ENCODE measurements around the gene LSR.

The LSR gene

DNA sequence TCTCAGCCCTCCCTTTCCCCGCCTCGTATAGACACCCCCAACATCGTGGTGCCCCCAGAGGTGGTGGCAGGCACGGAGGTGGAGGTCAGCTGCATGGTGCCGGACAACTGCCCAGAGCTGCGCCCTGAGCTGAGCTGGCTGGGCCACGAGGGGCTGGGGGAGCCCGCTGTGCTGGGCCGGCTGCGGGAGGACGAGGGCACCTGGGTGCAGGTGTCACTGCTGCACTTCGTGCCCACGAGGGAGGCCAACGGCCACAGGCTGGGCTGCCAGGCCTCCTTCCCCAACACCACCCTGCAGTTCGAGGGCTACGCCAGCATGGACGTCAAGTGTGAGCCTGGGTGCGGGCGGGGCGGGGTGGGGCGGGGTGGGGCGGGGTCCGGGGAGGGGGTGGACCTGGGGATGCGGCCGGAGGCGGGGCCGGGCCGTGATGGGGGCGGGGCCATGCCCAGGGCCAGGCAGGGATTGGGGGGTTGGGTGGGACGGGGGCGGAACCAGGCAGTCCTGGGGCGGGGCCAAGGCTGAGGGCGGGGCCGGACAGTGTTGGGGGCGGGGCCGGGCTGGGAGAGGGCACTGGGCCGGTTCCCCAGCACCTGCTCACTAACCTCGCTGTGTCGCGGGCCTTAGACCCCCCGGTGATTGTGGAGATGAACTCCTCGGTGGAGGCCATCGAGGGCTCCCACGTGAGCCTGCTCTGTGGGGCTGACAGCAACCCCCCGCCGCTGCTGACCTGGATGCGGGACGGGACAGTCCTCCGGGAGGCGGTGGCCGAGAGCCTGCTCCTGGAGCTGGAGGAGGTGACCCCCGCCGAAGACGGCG, 50.9 kb downstream of the LSR start:
- no peaks in the 10 kb centered on the region for H3K9me3 ChIP-seq (ENCODE audit: insufficient read depth, low read depth, low read length)
- 0 out of 2 replicates have a peak, but pooled peaks cover 3% of the 10 kb centered on the region for H3K4me1 ChIP-seq (ENCODE audit: insufficient read depth, low read length)
- no peak overlapping the region for H3K4me3 ChIP-seq (ENCODE audit: low read length)
- no peaks in the 10 kb centered on the region for H3K27me3 ChIP-seq (ENCODE audit: insufficient read depth, low read length)
- no peak overlapping the region for H3K27ac ChIP-seq (ENCODE audit: low read depth, low read length)
- H3K9ac ChIP-seq (ENCODE audit: low read depth, low read length) = no peak overlapping the region
- WGBS = 91% methylated on average over 53 of the region's 55 CpGs
- no peaks in the 10 kb centered on the region for H3K36me3 ChIP-seq (ENCODE audit: insufficient read depth, low read length)

DNA sequence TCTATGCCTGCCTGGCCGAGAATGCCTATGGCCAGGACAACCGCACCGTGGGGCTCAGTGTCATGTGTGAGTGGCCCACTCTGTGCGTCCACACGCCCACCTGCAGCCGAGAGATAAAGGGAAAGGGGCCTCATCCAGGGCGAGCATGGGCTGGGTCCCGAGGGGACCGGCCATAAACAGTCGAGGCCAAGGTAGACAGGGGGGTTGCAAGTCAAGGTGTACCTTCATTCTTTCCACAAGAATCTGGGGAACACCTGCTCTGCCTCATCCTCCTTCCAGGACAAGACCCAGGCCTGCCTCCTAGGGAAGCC, 51.5 kb downstream of the LSR start:
- WGBS = 92% methylated on average over 10 of the region's 10 CpGs
- H3K27me3 ChIP-seq (ENCODE audit: insufficient read depth, low read length) = no peaks in the 10 kb centered on the region
- no peak overlapping the region for H3K9ac ChIP-seq (ENCODE audit: low read depth, low read length)
- H3K9me3 ChIP-seq (ENCODE audit: insufficient read depth, low read depth, low read length) = no peaks in the 10 kb centered on the region
- H3K4me1 ChIP-seq (ENCODE audit: insufficient read depth, low read length) = 0 out of 2 replicates have a peak, but pooled peaks cover under 1% of the 10 kb centered on the region
- no peak overlapping the region for H3K27ac ChIP-seq (ENCODE audit: low read depth, low read length)
- H3K36me3 ChIP-seq (ENCODE audit: insufficient read depth, low read length) = no peaks in the 10 kb centered on the region
- H3K4me3 ChIP-seq (ENCODE audit: low read length) = no peak overlapping the region

DNA sequence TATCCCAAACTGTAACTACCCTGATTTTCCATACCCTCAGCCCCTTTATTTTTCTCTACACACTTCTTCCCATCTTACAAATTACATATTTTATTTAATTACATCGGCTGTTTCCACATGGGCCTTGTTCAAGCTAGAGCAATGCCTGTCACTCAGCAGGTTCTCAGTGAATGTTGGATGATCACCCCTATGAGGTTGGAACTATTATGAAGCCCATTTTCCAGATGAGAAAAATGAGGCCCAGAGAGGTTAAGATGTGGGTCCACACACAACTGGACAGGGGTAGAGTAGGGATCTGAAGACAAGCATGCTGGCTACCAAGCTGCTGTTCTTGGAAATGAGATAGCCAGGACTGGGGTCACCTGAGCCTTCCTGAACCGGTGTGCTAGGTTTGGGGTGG, 53.2 kb downstream of the LSR start:
- 90% methylated on average over 2 of the region's 2 CpGs for WGBS
- Histone ChIP-seq H3K9me3 (ENCODE audit: insufficient read depth, low read depth, low read length) (no peaks in the 10 kb centered on the region), H3K9ac (ENCODE audit: low read depth, low read length) (no peak overlapping the region), H3K27me3 (ENCODE audit: insufficient read depth, low read length) (no peaks in the 10 kb centered on the region), H3K4me3 (ENCODE audit: low read length) (no peak overlapping the region), H3K36me3 (ENCODE audit: insufficient read depth, low read length) (no peaks in the 10 kb centered on the region), H3K4me1 (ENCODE audit: insufficient read depth, low read length) (no peaks in the 10 kb centered on the region), H3K27ac (ENCODE audit: low read depth, low read length) (no peak overlapping the region)

DNA sequence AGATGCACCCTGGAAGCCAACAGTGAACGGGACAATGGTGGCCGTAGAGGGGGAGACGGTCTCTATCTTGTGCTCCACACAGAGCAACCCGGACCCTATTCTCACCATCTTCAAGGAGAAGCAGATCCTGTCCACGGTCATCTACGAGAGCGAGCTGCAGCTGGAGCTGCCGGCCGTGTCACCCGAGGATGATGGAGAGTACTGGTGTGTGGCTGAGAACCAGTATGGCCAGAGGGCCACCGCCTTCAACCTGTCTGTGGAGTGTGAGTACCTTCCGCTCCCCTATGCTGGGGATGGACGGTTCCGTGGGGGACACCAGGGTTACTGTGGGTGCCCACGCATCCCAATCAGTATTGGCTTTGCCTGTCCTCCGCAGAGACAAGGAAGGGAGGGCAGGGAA, 53.6 kb downstream of the LSR start:
- Histone ChIP-seq H3K9ac (ENCODE audit: low read depth, low read length) (no peak overlapping the region), H3K27ac (ENCODE audit: low read depth, low read length) (no peak overlapping the region), H3K4me1 (ENCODE audit: insufficient read depth, low read length) (no peaks in the 10 kb centered on the region), H3K4me3 (ENCODE audit: low read length) (no peak overlapping the region), H3K9me3 (ENCODE audit: insufficient read depth, low read depth, low read length) (no peaks in the 10 kb centered on the region), H3K36me3 (ENCODE audit: insufficient read depth, low read length) (no peaks in the 10 kb centered on the region), H3K27me3 (ENCODE audit: insufficient read depth, low read length) (no peaks in the 10 kb centered on the region)
- 87% methylated on average over 16 of the region's 16 CpGs for WGBS

DNA sequence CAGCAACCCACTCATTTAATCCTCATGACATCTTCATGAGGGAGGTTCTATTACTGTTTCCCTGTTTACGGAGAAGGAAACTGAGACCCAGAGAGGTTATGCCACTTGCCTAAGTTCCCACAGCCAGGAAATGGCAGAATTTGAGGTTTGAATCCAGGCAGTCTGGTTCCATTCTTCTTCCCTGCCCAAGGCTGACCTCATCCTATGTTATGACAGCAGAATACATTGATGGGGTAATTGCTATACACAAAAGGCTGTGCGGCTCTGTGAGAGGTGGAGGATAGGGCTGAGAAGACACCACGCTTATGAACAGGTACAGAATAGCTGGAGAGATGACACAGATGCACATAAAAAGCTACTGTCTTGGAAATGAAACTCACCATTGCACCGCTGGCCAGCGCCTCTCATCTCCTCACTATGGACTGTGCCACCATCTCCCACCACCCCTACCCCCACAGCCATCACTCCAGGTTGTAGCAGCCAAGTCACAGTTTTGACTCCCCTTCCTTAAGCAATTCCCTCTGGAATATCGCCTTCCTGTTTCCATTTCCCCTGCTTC, 54.6 kb downstream of the LSR start:
- no peak overlapping the region for H3K9ac ChIP-seq (ENCODE audit: low read depth, low read length)
- H3K4me3 ChIP-seq (ENCODE audit: low read length) = no peak overlapping the region
- WGBS = 93% methylated on average over 6 of the region's 6 CpGs
- no peaks in the 10 kb centered on the region for H3K27me3 ChIP-seq (ENCODE audit: insufficient read depth, low read length)
- H3K9me3 ChIP-seq (ENCODE audit: insufficient read depth, low read depth, low read length) = no peaks in the 10 kb centered on the region
- H3K27ac ChIP-seq (ENCODE audit: low read depth, low read length) = no peak overlapping the region
- H3K36me3 ChIP-seq (ENCODE audit: insufficient read depth, low read length) = no peaks in the 10 kb centered on the region
- no peaks in the 10 kb centered on the region for H3K4me1 ChIP-seq (ENCODE audit: insufficient read depth, low read length)

DNA sequence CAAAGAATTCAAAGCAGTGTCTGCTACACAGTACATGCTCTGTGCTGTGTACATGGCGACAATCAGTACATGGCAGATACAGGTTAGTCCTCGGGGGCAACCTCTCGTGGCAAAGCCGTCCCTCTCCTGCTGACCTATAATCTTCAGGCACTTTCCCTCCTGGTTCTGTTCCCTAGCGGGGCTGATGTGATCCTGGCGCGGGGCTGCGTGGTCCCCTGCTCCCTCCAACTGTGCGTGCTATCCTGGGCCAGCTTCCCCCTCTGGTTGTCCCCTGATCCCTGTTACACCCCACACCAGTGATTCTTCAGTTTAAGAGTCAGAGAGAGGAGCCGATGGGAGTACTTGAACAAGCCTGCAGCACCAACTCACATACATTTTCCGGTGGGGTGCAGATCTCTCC, 55.2 kb downstream of the LSR start:
- H3K27me3 ChIP-seq (ENCODE audit: insufficient read depth, low read length) = no peaks in the 10 kb centered on the region
- no peaks in the 10 kb centered on the region for H3K9me3 ChIP-seq (ENCODE audit: insufficient read depth, low read depth, low read length)
- no peak overlapping the region for H3K4me3 ChIP-seq (ENCODE audit: low read length)
- H3K4me1 ChIP-seq (ENCODE audit: insufficient read depth, low read length) = no peaks in the 10 kb centered on the region
- 86% methylated on average over 11 of the region's 11 CpGs for WGBS
- no peaks in the 10 kb centered on the region for H3K36me3 ChIP-seq (ENCODE audit: insufficient read depth, low read length)
- no peak overlapping the region for H3K27ac ChIP-seq (ENCODE audit: low read depth, low read length)
- no peak overlapping the region for H3K9ac ChIP-seq (ENCODE audit: low read depth, low read length)

DNA sequence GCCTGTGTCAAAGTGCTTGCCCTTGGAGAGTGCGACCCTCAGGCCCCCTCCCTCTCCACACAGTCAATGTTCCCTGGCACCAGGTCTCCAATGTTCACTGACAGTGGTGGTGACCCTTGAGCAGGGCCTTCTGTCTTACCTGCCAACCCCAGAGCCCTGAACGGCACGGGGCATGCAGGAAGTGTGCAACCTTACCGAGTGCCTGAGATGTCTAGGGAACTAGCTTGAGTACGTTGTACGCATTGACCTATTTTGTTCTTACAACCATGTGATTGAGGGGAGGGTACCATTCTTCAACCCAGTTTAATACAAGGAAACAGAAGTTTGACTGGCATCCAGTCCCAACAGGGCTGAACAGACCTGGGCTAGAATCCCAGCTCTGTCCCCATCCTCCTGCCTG, 56.4 kb downstream of the LSR start:
- H3K9ac ChIP-seq (ENCODE audit: low read depth, low read length) = no peak overlapping the region
- no peak overlapping the region for H3K27ac ChIP-seq (ENCODE audit: low read depth, low read length)
- no peak overlapping the region for H3K4me3 ChIP-seq (ENCODE audit: low read length)
- no peaks in the 10 kb centered on the region for H3K36me3 ChIP-seq (ENCODE audit: insufficient read depth, low read length)
- H3K4me1 ChIP-seq (ENCODE audit: insufficient read depth, low read length) = no peaks in the 10 kb centered on the region
- H3K27me3 ChIP-seq (ENCODE audit: insufficient read depth, low read length) = no peaks in the 10 kb centered on the region
- no peaks in the 10 kb centered on the region for H3K9me3 ChIP-seq (ENCODE audit: insufficient read depth, low read depth, low read length)
- WGBS = 93% methylated on average over 6 of the region's 6 CpGs

DNA sequence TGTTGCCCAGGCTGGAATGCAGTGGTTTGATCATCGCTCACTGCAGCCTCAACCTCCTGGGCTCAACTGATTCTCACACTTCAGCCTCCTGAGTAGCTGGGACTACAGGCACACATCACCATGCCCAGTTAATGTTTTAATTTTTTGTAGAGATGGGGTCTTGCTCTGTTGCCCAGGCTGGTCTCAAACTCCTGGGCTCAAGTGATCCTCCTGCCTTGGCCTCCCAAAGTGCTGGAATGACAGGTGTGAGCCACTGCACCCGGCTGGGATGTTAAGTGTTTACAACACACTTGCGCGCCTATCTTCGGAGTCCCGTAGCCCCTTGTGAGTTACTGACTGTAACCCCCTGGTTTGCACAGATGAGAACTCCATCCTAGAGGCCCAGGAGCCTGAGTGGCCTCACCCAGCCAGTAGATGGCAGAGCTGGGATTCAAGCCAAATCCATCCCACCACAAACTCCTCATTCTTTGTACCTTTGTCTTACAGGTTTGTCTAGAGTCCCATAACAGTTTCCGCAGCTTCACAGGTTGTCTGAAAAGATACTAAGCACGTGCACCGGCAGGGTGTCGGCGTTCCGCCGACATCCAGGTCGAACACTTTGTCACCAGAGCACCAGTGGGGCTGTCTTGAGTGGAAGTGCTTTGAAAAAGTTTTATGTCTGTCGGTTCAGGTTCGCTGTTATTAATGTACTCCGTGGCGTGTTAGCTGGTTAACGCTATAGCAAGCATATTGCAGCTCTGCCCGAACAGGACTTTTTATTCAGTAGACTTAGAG, 57.9 kb downstream of the LSR start:
- H3K36me3 ChIP-seq (ENCODE audit: insufficient read depth, low read length) = no peaks in the 10 kb centered on the region
- no peak overlapping the region for H3K27ac ChIP-seq (ENCODE audit: low read depth, low read length)
- no peak overlapping the region for H3K4me3 ChIP-seq (ENCODE audit: low read length)
- no peaks in the 10 kb centered on the region for H3K9me3 ChIP-seq (ENCODE audit: insufficient read depth, low read depth, low read length)
- H3K9ac ChIP-seq (ENCODE audit: low read depth, low read length) = no peak overlapping the region
- no peaks in the 10 kb centered on the region for H3K27me3 ChIP-seq (ENCODE audit: insufficient read depth, low read length)
- WGBS = 91% methylated on average over 20 of the region's 20 CpGs
- no peaks in the 10 kb centered on the region for H3K4me1 ChIP-seq (ENCODE audit: insufficient read depth, low read length)

DNA sequence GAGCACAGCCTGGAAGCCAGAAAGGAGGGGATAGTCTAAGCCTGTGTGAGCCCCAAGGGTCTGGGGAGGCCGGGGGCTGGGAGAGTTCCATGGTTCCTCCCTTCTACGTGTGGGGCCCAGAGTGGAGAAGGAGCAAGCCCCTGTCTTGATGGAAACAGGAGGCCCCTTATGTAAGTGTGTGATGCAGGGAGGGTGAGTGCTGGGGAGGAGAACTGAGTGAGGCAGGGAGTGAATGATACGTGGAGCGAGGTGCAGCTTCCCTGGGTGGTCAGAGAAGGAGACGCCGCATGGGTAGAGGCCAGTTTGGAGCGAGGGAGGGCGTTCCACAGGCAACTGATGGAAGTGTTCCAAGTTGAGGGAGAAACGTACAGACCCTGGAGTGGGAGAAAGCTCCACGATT, 59.1 kb downstream of the LSR start:
- Histone ChIP-seq H3K27ac (ENCODE audit: low read depth, low read length) (no peak overlapping the region), H3K4me3 (ENCODE audit: low read length) (no peak overlapping the region), H3K9me3 (ENCODE audit: insufficient read depth, low read depth, low read length) (no peaks in the 10 kb centered on the region), H3K27me3 (ENCODE audit: insufficient read depth, low read length) (no peaks in the 10 kb centered on the region), H3K9ac (ENCODE audit: low read depth, low read length) (no peak overlapping the region), H3K36me3 (ENCODE audit: insufficient read depth, low read length) (no peaks in the 10 kb centered on the region), H3K4me1 (ENCODE audit: insufficient read depth, low read length) (no peaks in the 10 kb centered on the region)
- 86% methylated on average over 10 of the region's 10 CpGs for WGBS

DNA sequence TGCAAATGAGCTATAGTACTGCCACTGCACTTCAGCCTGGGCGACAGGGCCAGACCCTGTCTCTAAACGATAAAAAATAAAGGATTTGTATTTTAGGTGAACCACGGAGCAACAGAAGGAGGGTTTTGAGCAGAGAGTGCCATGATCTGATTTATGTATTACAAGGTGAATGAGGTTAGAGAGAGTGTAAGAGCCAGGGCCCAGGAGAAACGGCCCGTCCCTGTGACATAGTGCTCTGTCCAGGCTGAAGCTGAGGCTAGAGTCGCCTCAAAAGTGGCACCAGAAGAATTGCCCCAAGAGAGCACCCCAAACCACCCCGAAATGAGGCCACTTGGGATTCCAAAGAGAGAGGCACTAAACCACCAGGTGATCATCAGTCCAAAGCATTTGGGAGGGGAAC, 60.1 kb downstream of the LSR start:
- Histone ChIP-seq H3K36me3 (ENCODE audit: insufficient read depth, low read length) (no peaks in the 10 kb centered on the region), H3K9me3 (ENCODE audit: insufficient read depth, low read depth, low read length) (no peaks in the 10 kb centered on the region), H3K9ac (ENCODE audit: low read depth, low read length) (no peak overlapping the region; the same call in 1 of the 2 replicates), H3K27ac (ENCODE audit: low read depth, low read length) (no peak overlapping the region), H3K27me3 (ENCODE audit: insufficient read depth, low read length) (no peaks in the 10 kb centered on the region), H3K4me3 (ENCODE audit: low read length) (no peak overlapping the region), H3K4me1 (ENCODE audit: insufficient read depth, low read length) (no peaks in the 10 kb centered on the region)
- WGBS = 75% methylated on average over 7 of the region's 7 CpGs

DNA sequence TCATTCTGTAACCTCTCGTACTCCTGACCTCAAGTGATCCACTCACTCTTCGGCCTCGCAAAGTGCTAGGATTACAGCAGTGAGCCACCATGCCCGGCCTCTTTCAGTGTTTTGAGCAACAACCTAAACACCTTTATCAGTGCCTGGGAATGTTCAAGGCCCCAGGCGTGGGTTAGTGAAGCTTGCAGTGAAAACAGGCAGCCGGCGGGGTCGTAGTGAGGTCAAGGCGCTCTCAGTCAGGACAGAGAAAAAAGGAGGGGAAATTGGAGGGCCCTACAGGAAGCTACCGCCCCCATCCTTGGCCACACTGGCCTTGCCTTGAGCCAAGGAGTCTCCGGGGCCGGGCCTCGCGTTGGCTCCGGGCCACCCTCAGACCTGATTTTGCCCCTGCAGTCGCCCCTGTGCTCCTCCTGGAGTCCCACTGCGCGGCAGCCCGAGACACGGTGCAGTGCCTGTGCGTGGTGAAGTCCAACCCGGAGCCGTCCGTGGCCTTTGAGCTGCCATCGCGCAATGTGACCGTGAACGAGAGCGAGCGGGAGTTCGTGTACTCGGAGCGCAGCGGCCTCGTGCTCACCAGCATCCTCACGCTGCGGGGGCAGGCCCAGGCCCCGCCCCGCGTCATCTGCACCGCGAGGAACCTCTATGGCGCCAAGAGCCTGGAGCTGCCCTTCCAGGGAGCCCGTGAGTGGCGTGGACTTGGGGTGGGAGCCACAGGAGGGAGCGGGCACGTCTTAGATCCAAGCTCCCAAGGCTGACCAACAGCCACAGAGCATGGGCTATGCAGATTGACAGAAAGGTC, 60.9 kb downstream of the LSR start:
- Histone ChIP-seq H3K36me3 (ENCODE audit: insufficient read depth, low read length) (no peaks in the 10 kb centered on the region), H3K9ac (ENCODE audit: low read depth, low read length) (no peak overlapping the region; the same call in 1 of the 2 replicates), H3K27me3 (ENCODE audit: insufficient read depth, low read length) (no peaks in the 10 kb centered on the region), H3K9me3 (ENCODE audit: insufficient read depth, low read depth, low read length) (no peaks in the 10 kb centered on the region), H3K4me3 (ENCODE audit: low read length) (no peak overlapping the region), H3K27ac (ENCODE audit: low read depth, low read length) (no peak overlapping the region), H3K4me1 (ENCODE audit: insufficient read depth, low read length) (no peaks in the 10 kb centered on the region)
- WGBS = 88% methylated on average over 47 of the region's 47 CpGs
